HCT116 (cell line): ENCODE results near the gene PKN2. TPM values are rescaled to one million over a fixed set of nuclear protein-coding genes. Genes with fewer than 3 reads are reported as not detected.

Source experiments
- ATAC-seq: fragments of 200-7000 bp; cut with Tn5 transposase; 2 replicates; pipeline ENCODE4 v1.9.1; 2020; ENCODE audit warnings: mild to moderate bottlenecking, moderate library complexity
- BruUV-seq: library from RNA; stranded (reverse); fragments of 400-500 nt; replicated peaks from 2 replicates; lab custom pipeline; 2021; lab: Mats Ljungman, UMichigan
- CTCF ChIA-PET: fragments of 300-600 bp; sonication (Branson Sonifier 250); formaldehyde crosslinking; loops from one replicate; lab custom pipeline; 2021; ENCODE audit warnings: antibody characterized with exemption; lab: Charles Lee
- POLR2A ChIA-PET: fragments of 300-600, 350-600 bp; sonication (Branson Sonifier 250); formaldehyde crosslinking; loops from one replicate; lab custom pipeline; 2021; ENCODE audit warnings: antibody characterized with exemption; lab: Charles Lee
- RAD21 ChIA-PET, 2 experiments: fragments of 300-600 bp; sonication (Branson Sonifier 250); formaldehyde crosslinking; loops; one replicate each; lab custom pipeline; 2023; ENCODE audit warnings: low total read pairs in 2 of 2; ENCODE audit not compliant: uncharacterized antibody in 2 of 2, unreplicated experiment in 2 of 2, low non-redundant PET in 1 of 2; lab: Charles Lee
- DNase-seq: peaks from one replicate; pipeline ENCODE4 v3.0.0-alpha.2; 2010; ENCODE audit warnings: low read depth, low spot score
- H2AFZ ChIP-seq: fragments of 200-600 bp; shearing (Covaris generic), sonication (generic); 2 replicates; pipeline ENCODE4 v1.6.1; 2017; ENCODE audit warnings: low read depth, mixed run types, mixed read lengths, antibody characterized with exemption, low read length; ENCODE audit not compliant: poor library complexity, severe bottlenecking
- H3K27ac ChIP-seq: 2 replicates; pipeline ENCODE4 v1.5.1; 2012; ENCODE audit warnings: low read depth, low read length
- H3K27me3 ChIP-seq: fragments of 200-600 bp; sonication (generic); 2 replicates; pipeline ENCODE4 v1.6.1; 2016; ENCODE audit warnings: mixed run types, low read length, mixed read lengths; ENCODE audit not compliant: insufficient read depth
- H3K36me3 ChIP-seq, 2 experiments: fragments of 200-500 bp in 1 of 2; fragments of 200-600 bp in 1 of 2; sonication (Bioruptor generic) in 1 of 2; sonication (generic) in 1 of 2; 2 replicates each; pipeline versions ENCODE4 v1.5.1 to v1.6.1; 2014 to 2016; ENCODE audit warnings: low read length in 2 of 2, inconsistent platforms in 1 of 2, mixed read lengths in 1 of 2, mixed run types in 1 of 2; ENCODE audit not compliant: insufficient read depth in 2 of 2, control insufficient read depth in 1 of 2
- H3K4me1 ChIP-seq, 2 experiments: fragments of 200-600 bp in 1 of 2; sonication (generic) in 1 of 2; 2 replicates each; pipeline versions ENCODE4 v1.5.1 to v1.6.1; 2012 to 2017; ENCODE audit warnings: low read length in 2 of 2, inconsistent platforms in 1 of 2, mild to moderate bottlenecking in 1 of 2, mixed read lengths in 1 of 2, mixed run types in 1 of 2, moderate library complexity in 1 of 2; ENCODE audit not compliant: insufficient read depth in 2 of 2, control insufficient read depth in 1 of 2
- H3K4me2 ChIP-seq: fragments of 200-600 bp; sonication (generic); 2 replicates; pipeline ENCODE4 v1.6.1; 2017; ENCODE audit warnings: mixed run types, low read length, mixed read lengths
- H3K4me3 ChIP-seq, 2 experiments: fragments of 200-600 bp in 1 of 2; sonication (generic) in 1 of 2; replicated peaks in 1 of 2; 2 replicates each; pipeline ENCODE4 v1.5.1; 2011 to 2016; ENCODE audit warnings: low read length in 2 of 2, control low read depth in 1 of 2, low read depth in 1 of 2, mild to moderate bottlenecking in 1 of 2, mixed read lengths in 1 of 2, mixed run types in 1 of 2
- H3K79me2 ChIP-seq: fragments of 200-600 bp; sonication (generic); 2 replicates; pipeline ENCODE4 v1.6.1; 2017; ENCODE audit warnings: mild to moderate bottlenecking, mixed run types, low read length, moderate library complexity, mixed read lengths; ENCODE audit not compliant: insufficient read depth
- H3K9ac ChIP-seq: fragments of 200-600 bp; sonication (generic); 2 replicates; pipeline ENCODE4 v1.6.1; 2016; ENCODE audit warnings: low read length, mixed read lengths
- H3K9me2 ChIP-seq: fragments of 200-600 bp; sonication (generic), shearing (Covaris generic); 2 replicates; pipeline ENCODE4 v1.6.1; 2017; ENCODE audit warnings: mixed run types, mild to moderate bottlenecking, moderate library complexity; ENCODE audit not compliant: insufficient read depth
- H3K9me3 ChIP-seq, 2 experiments: fragments of 200-500 bp in 1 of 2; fragments of 200-600 bp in 1 of 2; sonication (Bioruptor generic) in 1 of 2; sonication (generic) in 1 of 2; 2 replicates each; pipeline ENCODE4 v1.6.1; 2014 to 2017; ENCODE audit warnings: low read length in 2 of 2, mixed read lengths in 2 of 2, inconsistent platforms in 1 of 2, low read depth in 1 of 2, mild to moderate bottlenecking in 1 of 2, mixed run types in 1 of 2, moderate library complexity in 1 of 2; ENCODE audit not compliant: control insufficient read depth in 1 of 2, insufficient read depth in 1 of 2
- H4K20me1 ChIP-seq: fragments of 200-600 bp; sonication (generic), shearing (Covaris generic); 2 replicates; pipeline ENCODE4 v1.6.1; 2017; ENCODE audit warnings: mixed run types, mild to moderate bottlenecking, moderate library complexity; ENCODE audit not compliant: insufficient read depth
- ATF3 ChIP-seq: IDR thresholded peaks from 2 replicates; pipeline ENCODE4 v1.6.1; 2012
- CBX3 ChIP-seq: IDR thresholded peaks from 2 replicates; pipeline ENCODE4 v1.6.1; 2012; ENCODE audit warnings: low read depth
- CEBPB ChIP-seq: IDR thresholded peaks from 2 replicates; pipeline ENCODE4 v1.6.1; 2012; ENCODE audit warnings: low read depth
- CTCF ChIP-seq, 3 experiments: fragments of 200-600 bp in 1 of 3; sonication (generic) in 1 of 3; IDR thresholded peaks in 2 of 3; conservative IDR thresholded peaks in 1 of 3; 2 replicates each; pipeline ENCODE4 v1.5.1; 2012 to 2017; ENCODE audit warnings: low read depth in 2 of 3, low read length in 2 of 3, antibody characterized with exemption in 1 of 3, borderline replicate concordance in 1 of 3, control low read depth in 1 of 3, mild to moderate bottlenecking in 1 of 3, mixed read lengths in 1 of 3, mixed run types in 1 of 3, moderate library complexity in 1 of 3; ENCODE audit not compliant: insufficient read depth in 1 of 3
- ELF1 ChIP-seq: IDR thresholded peaks from 2 replicates; pipeline ENCODE4 v1.6.1; 2012; ENCODE audit warnings: low read depth, borderline replicate concordance
- EZH2 ChIP-seq: fragments of 200-600 bp; sonication (generic); IDR thresholded peaks from 2 replicates; pipeline ENCODE4 v1.6.1; 2017; ENCODE audit warnings: antibody characterized with exemption, mixed run types
- EZH2phosphoT487 ChIP-seq: fragments of 200-600 bp; IDR thresholded peaks from 2 replicates; pipeline ENCODE4 v1.6.1; 2018; ENCODE audit warnings: antibody characterized with exemption, borderline replicate concordance
- JUND ChIP-seq: IDR thresholded peaks from 2 replicates; pipeline ENCODE4 v1.6.1; 2012
- MAX ChIP-seq: IDR thresholded peaks from 2 replicates; pipeline ENCODE4 v1.6.1; 2012
- RAD21 ChIP-seq: IDR thresholded peaks from 2 replicates; pipeline ENCODE4 v1.6.1; 2012; ENCODE audit warnings: low read depth, mild to moderate bottlenecking
- REST ChIP-seq: IDR thresholded peaks from 2 replicates; pipeline ENCODE4 v1.6.1; 2012; ENCODE audit warnings: low read depth
- SIN3A ChIP-seq: IDR thresholded peaks from 2 replicates; pipeline ENCODE4 v1.6.1; 2012; ENCODE audit warnings: low read depth
- SRF ChIP-seq: IDR thresholded peaks from 2 replicates; pipeline ENCODE4 v1.6.1; 2012; ENCODE audit warnings: low read depth
- TCF7L2 ChIP-seq: IDR thresholded peaks from 2 replicates; pipeline ENCODE4 v1.7.0; 2011; ENCODE audit warnings: borderline replicate concordance, inconsistent platforms; ENCODE audit not compliant: insufficient read depth, insufficient read length; ENCODE audit errors: extremely low read depth
- YY1 ChIP-seq: IDR thresholded peaks from 2 replicates; pipeline ENCODE4 v1.6.1; 2011; ENCODE audit warnings: low read length, low read depth, moderate library complexity, mild to moderate bottlenecking; ENCODE audit not compliant: insufficient replicate concordance; ENCODE audit errors: extremely low read depth
- ZBTB33 ChIP-seq: IDR thresholded peaks from 2 replicates; pipeline ENCODE4 v1.6.1; 2011; ENCODE audit warnings: mild to moderate bottlenecking, low read length, moderate library complexity; ENCODE audit not compliant: insufficient replicate concordance; ENCODE audit errors: extremely low read depth
- ZNF274 ChIP-seq: fragments of 200-500 bp; sonication (Bioruptor generic); IDR thresholded peaks from 2 replicates; pipeline ENCODE4 v1.6.1; 2014; ENCODE audit warnings: mild to moderate bottlenecking, low read depth, low read length, inconsistent platforms
- intact Hi-C: fragments of 100-400 bp; cut with micrococcal nuclease; formaldehyde crosslinking; loops from 2 replicates; pipeline ENCODE4 v1.10.0; 2022
- total RNA-seq: library from RNA; stranded (reverse); gene quantifications from one replicate; pipeline ENCODE4 v1.2.1, GENCODE V29; 2021; ENCODE audit not compliant: unreplicated experiment

PKN2 gene
- total RNA-seq, 1 experiment from 2014 or later, result 44.3 TPM

- no peak for TF ChIP-seq REST
- no peak for TF ChIP-seq RAD21
- no peak for TF ChIP-seq ZBTB33
- no peak for TF ChIP-seq CEBPB
- no peak for TF ChIP-seq YY1
- no peak for TF ChIP-seq SRF
- no peak for TF ChIP-seq ELF1
- TF ChIP-seq, all 23 proteins: peak for 0
These were observed 53.4 kb downstream of the PKN2 start (continued) for GRCh38 chr1:88737338-88737927.

GRCh38 chr1:88740784-88741183, 56.7 kb downstream of the PKN2 start:
- ATAC-seq (no peak), DNase-seq (no peak)
- H4K20me1 ChIP-seq, result peaks cover 5% of the 10 kb centered on the region; the same call in 1 of the 2 replicates
- H2AFZ ChIP-seq, result no peak overlapping the region
- no peak overlapping the region for H3K4me2 ChIP-seq
- intact Hi-C loops, result no loop called here
- ChIA-PET RAD21 (no interaction called here), POLR2A (no interaction called here), CTCF (no interaction called here)
- no peaks in the 10 kb centered on the region for H3K36me3 ChIP-seq
- no peaks in the 10 kb centered on the region for H3K27me3 ChIP-seq
- no peak overlapping the region for H3K9ac ChIP-seq
- H3K4me1 ChIP-seq, result no peaks in the 10 kb centered on the region
- no TSS peak for BruUV-seq
- no peak overlapping the region for H3K4me3 ChIP-seq
- H3K27ac ChIP-seq, result no peak overlapping the region
- peaks cover 3% of the 10 kb centered on the region; the same call in 1 of the 2 replicates for H3K9me2 ChIP-seq
- H3K79me2 ChIP-seq, result peaks cover 51% of the 10 kb centered on the region
- no peaks in the 10 kb centered on the region for H3K9me3 ChIP-seq
- TF ChIP-seq EZH2, result no peak
- no peak for TF ChIP-seq JUND
- no peak for TF ChIP-seq EZH2phosphoT487
- TF ChIP-seq SRF, result no peak
- TF ChIP-seq RAD21, result no peak
- no peak for TF ChIP-seq ATF3
- TF ChIP-seq TCF7L2, result no peak
- TF ChIP-seq CTCF (IDR thresholded peaks at IDR 0.05 in 2 of 3, conservative IDR thresholded peaks at IDR 0.05 in 1 of 3; ENCODE audit: borderline replicate concordance in 1 of 3, insufficient read depth in 1 of 3, low read depth in 2 of 3, low read length in 2 of 3), result no peak
- TF ChIP-seq SIN3A, result no peak
- TF ChIP-seq MAX, result no peak
- no peak for TF ChIP-seq ELF1
- TF ChIP-seq ZNF274, result no peak
- TF ChIP-seq CBX3, result no peak
